SK-N-MC (cell line): ENCODE data around the gene SLC36A3.

Experiments used
- EZH2 ChIP-seq: fragments of 200-600 bp; sonication (generic); IDR thresholded peaks from one replicate; pipeline ENCODE4 v1.6.1; 2017; ENCODE audit warnings: antibody characterized with exemption
- POLR2AphosphoS5 ChIP-seq: IDR thresholded peaks from 2 replicates; pipeline ENCODE4 v1.6.1; 2012; ENCODE audit warnings: mild to moderate bottlenecking, low read depth, low read length, borderline replicate concordance

DNA sequence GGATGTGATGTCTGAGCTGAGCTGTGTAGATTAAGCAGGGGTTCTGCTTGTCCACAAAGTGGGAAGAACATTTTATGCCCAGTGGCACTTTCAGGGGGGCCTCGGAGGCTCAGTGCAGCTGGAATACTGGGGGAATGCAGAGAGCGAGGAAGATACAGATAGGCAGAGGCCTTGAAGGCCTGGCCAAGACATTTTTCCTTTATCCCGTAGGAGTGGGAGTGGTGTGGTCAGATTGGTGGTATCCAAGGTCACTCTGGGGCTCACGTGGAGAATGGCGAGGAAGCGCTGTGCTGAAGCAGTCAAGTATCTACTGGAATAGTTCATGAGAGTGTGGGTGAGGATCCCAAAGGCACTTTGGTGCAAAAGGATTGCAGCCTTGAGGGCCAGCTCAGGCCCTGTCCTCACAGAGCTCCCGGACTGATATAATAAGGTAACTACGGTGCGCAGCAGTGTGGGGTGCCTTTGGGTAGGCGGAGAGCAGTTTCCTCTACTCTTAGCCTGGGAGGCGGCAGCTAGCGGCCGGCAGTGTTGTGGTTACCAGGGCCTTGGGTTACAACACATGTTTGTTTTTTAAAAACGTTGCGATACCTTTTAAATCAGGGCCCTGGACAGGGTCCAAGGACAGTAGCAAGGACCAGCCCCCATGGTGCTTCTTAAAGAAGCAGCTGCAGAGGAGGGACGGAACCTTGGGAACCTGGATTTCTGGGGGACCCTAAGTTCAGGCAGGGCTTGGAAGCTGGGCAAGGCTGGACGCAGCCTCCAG, 68.9 kb downstream of the SLC36A3 start:
- TF ChIP-seq EZH2 (no peak), POLR2AphosphoS5 (no peak)
